Activated naive CD4-positive, alpha-beta T cell treated with anti-CD3 and anti-CD28 coated beads, Interleukin-2, amount 50 U/mL, for 72 hours (primary cell): ENCODE data around the gene FNDC8. TPM values are rescaled to one million over a fixed set of nuclear protein-coding genes. Genes with fewer than 3 reads are reported as not detected.
"Not testable (repeated sequence)": the region's sequence is repeated elsewhere in the genome, so short reads cannot be mapped to it uniquely, and the experiment has no call there.

Experiments used
- ATAC-seq, 2 donors: fragments of 150-1000 bp; cut with Tn5 transposase; 2 replicates each; pipeline ENCODE4 v1.10.0; 2021; ENCODE audit warnings: mild to moderate bottlenecking in 2 of 2, moderate library complexity in 2 of 2
- DNase-seq, 2 donors: peaks; one replicate each; pipeline ENCODE4 v3.0.0; 2021 to 2022; ENCODE audit warnings: low spot score in 2 of 2
- H3K27ac Mint-ChIP-seq, 2 donors: one replicate each; pipeline ENCODE4 v1.8.0; 2022; ENCODE audit warnings: mild to moderate bottlenecking in 2 of 2, mixed read lengths in 2 of 2
- H3K36me3 Mint-ChIP-seq, 2 donors: one replicate each; pipeline ENCODE4 v1.8.0; 2022; ENCODE audit warnings: mixed read lengths in 2 of 2
- H3K9me3 Mint-ChIP-seq, 2 donors: one replicate each; pipeline ENCODE4 v1.8.0; 2022; ENCODE audit warnings: mixed read lengths in 2 of 2
- total RNA-seq, 2 donors: library from RNA; stranded (reverse); gene quantifications; one replicate each; pipeline ENCODE4 v1.2.3, GENCODE V29; 2022

Gene FNDC8
- total RNA-seq, 2 donors from 2014 or later: not detected

DNA sequence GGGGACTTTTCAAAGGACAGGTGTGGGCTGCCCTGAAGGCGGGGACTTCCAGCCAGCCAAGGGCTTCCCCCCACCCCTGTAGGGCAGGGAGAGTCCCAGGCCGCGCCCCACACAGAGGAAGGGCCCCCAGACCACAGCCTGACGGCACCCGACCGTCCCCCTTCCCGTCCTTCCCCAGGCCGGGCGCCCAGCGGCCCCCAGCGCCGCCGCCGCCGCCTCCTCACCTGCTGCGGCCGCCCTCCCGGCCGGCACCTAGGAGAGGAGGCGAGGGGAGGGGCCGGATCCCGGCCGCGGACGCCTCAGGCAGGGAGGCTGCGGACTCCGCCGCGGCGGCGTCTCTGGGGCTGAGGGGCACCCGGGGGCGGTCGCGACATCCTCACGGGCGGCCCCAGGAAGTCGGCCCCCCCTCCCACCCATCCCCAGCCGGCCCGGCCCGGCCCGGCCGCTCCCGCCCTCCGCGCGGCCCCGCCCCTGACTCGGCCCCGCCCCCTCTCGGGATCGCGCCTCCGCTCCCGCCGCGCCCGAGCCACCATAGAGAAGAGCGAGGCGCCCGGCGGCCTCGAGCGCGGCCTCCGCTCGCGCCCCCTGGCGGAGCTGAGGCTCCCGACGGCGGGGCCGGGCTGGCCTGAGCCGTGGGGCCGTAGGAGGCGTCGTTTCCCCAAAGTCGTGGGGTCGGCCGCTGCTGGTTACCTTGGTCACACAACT is 32.4 kb upstream of the FNDC8 start:
- Mint-ChIP-seq H3K27ac (peak overlapping the region; percentile 88 to 92), H3K36me3 (peaks cover 0 to 5% of the 10 kb centered on the region in 2 donors), H3K9me3 (no peaks in the 10 kb centered on the region)
- ATAC-seq (peak; percentile 74 to 80), DNase-seq (peak; percentile 90 to 93)

DNA sequence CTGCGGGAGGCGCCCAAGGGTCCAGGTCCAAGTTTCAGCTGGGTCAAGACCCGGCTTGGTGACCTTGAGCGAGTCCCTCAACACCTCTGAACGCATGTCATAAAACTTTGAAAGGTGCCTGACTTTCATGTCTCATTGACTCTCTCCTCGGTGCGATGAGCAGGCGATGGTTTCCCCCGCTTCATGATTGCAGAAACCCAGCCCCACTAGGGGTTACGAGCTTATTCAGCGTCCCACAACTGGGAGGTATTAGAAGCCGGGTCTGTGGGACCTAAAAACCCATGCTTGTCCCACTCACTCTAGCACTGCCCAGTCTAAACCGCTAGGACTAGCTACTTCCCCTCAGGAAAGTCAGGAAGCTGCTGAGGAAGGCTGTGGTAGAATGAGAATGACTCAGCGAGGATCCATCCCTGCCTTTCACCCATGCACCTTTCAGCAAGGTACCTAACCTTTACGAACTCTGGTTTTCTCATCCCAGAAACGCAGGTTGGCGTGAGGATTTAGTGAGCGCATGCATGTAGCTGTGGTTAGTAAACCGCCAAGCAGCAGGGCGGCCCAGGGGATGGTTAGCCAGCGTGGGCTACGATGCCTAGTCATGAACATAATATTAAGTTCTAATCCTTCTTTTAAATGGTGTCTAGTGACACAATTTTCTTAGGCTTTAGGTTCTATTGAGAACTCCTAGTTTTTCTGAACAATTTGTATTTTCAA is 31.7 kb upstream of the FNDC8 start:
- ATAC-seq (peak; percentile 37 to 48), DNase-seq (no peak)
- Mint-ChIP-seq H3K9me3 (no peaks in the 10 kb centered on the region), H3K36me3 (peaks cover 0 to 5% of the 10 kb centered on the region in 2 donors), H3K27ac (peak overlapping the region; percentile 88 to 92)

DNA sequence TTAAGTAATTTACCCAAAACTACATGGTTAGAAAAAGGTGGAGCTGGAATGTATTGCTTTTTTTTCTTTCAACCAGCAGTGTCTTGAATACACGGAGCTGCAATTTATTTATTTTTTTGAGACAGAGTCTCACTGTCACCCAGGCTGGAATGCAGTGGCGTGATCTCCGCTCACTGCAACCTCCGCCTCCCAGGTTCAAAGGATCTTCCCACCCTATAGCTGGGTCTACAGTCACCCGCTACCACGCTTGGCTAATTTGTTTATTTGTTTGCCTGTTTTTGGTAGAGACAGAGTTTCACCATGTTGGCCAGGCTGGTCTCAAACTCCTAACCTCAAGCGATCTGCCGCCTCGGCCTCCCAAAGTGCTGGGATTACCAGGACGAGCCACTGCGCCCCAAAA is 30.7 kb upstream of the FNDC8 start:
- not testable (repeated sequence) for H3K9me3 Mint-ChIP-seq, ATAC-seq, H3K36me3 Mint-ChIP-seq, H3K27ac Mint-ChIP-seq, DNase-seq

DNA sequence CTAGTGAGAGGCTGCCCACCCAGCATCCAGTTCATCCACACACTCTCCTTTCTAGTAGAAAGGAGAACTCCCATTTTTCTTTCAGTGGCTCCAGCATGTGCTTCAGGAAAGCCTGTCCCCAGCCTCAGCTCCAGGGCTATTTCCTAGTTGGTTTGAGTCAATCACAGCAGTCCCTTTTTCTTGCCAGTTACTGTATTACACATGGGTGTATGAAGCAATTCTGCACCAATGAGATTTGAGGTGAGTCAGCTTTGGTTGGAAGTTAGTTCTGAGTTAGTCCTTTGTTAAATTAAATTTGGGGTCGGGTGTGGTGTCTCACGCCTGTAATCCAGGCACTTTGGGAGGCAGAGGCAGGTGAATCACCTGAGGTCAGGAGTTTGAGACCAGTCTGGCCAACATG is 26.5 kb upstream of the FNDC8 start:
- DNase-seq (no peak), ATAC-seq (peak; percentile 65 to 88)
- no peak overlapping the region for H3K27ac Mint-ChIP-seq
- no peaks in the 10 kb centered on the region for H3K9me3 Mint-ChIP-seq
- H3K36me3 Mint-ChIP-seq: no peaks in the 10 kb centered on the region

DNA sequence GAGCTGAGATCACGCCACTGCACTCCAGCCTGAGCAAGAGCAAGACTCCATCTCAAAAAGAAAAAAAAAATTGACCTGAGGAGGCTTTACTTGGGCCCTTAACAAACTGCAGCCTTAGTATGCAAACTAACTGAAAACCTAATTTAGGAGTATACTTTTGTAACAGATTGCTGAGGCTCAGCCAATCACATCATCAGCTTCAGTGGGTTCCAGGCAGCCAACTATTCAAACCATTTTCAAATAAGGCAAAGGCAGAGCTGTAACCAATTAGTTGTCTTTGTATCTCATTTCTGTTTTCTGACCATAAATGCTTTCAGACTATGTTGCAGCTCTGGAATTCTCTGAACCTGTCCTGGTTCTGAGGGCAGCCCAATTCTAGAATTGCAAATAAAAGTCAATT is 25.7 kb upstream of the FNDC8 start:
- ATAC-seq (no peak), DNase-seq (no peak)
- Mint-ChIP-seq H3K9me3 (no peaks in the 10 kb centered on the region), H3K27ac (no peak overlapping the region), H3K36me3 (no peaks in the 10 kb centered on the region)

DNA sequence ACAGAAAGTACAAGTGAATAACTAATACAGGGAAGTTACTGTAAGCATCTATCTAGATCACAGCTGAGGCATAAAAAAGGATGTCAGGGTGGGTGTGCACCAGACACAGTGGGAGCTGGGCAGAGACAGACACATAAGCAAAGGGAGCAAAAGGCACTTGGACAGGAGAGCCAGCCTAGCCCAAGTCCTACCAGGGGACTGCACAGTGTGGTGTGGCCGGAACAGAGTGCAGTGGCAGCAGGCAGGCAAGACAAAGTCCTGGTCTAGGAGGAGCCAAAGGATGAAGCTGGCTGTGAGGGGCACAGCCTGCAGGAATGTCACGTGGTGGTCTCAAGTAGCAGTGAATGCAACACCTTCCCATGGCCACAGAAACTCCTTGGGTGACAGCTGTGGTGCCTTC is 23.6 kb upstream of the FNDC8 start:
- H3K9me3 Mint-ChIP-seq: no peaks in the 10 kb centered on the region
- DNase-seq (no peak), ATAC-seq (no peak)
- peak overlapping the region in 1 of 2 donors; percentile 9 for H3K27ac Mint-ChIP-seq
- H3K36me3 Mint-ChIP-seq: peaks cover 0 to 5% of the 10 kb centered on the region in 2 donors

DNA sequence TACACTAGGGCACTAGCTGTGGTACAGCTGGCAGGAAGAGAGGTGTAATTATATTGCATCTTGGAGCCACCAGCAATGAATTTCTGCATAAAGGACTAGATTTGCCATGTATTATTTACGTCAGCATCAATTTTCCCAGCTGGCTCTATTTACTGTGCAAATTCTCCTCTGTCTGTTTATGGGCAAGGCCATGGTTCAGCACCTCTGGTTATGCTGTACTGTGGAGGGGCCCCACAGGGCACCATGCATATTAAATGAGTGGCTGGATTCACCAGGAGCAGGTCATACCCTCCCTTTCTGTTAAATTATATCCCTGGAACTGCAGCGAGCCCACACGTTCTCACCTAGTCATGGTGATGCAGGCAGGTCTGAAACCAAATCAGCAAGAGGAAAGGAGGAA is 21.5 kb upstream of the FNDC8 start:
- DNase-seq (no peak), ATAC-seq (no peak)
- Mint-ChIP-seq H3K27ac (peak overlapping the region in 1 of 2 donors; percentile 63), H3K36me3 (peaks cover 0 to 6% of the 10 kb centered on the region in 2 donors), H3K9me3 (no peaks in the 10 kb centered on the region)

DNA sequence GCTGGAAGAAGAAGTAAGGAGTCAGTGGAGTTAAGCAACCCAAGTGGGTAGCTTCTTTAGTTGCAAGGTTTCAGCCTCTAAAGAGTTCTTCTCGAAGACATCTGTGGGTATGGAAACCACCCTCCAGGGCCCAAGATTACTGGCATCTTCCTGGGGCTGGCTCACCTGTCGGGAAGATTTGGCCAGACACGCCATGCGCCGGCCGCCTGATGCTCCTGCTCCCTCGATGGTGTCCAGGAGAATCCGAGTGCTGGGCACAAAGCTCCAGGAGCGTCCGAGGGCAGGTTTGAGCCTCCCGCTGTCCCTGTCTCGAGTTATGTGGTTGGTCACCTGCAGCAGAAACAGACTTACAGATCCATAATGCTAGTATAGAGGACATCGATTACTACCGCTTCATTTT is 20.4 kb upstream of the FNDC8 start:
- Mint-ChIP-seq H3K9me3 (no peaks in the 10 kb centered on the region), H3K27ac (no peak overlapping the region), H3K36me3 (peaks cover 0 to 12% of the 10 kb centered on the region in 2 donors)
- DNase-seq: no peak
- no peak for ATAC-seq

DNA sequence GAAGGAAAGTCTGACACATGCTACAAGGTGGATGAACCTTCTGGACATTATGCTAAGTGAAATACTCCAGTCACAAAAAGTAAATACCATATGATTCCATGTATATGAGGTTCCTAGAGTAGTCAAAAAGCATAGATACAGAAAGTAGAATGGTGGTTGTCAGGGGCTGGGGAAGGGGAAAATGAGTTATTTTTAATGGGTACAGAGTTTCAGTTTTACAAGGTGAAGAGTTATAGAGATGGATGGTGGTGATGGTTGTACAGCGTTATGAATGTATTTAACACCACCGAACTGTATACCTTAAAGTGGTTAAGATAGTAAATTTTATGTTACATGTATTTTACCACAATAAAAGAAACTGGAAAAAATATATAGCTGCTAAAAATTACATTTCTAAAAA is 19.7 kb upstream of the FNDC8 start:
- Mint-ChIP-seq H3K36me3 (peaks cover 0 to 18% of the 10 kb centered on the region in 2 donors), H3K27ac (peak overlapping the region in 1 of 2 donors; percentile 31), H3K9me3 (no peaks in the 10 kb centered on the region)
- ATAC-seq (peak in 1 of 2 donors; percentile 28), DNase-seq (no peak)

DNA sequence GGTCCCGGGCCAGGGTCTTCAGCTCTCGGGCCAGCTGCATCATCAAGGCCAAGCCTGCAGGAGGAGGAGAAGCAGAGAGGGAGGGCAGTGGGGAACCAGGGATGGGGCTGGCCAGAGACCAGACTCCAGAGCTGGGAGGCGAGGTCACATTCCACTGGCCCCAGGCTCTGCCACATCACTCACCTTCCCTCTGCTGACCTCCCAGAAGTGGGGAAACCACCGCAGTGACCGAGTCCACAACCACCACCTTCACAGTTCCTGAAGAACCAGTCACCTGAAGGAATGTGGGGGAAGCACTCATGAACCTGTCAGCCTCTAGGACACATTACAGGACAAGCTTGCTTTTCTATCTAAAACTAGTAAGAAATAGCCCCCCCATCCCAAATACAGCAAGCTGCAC is 18.1 kb upstream of the FNDC8 start:
- Mint-ChIP-seq H3K36me3 (peaks cover 0 to 23% of the 10 kb centered on the region in 2 donors), H3K27ac (no peak overlapping the region), H3K9me3 (no peaks in the 10 kb centered on the region)
- ATAC-seq (no peak), DNase-seq (no peak)

DNA sequence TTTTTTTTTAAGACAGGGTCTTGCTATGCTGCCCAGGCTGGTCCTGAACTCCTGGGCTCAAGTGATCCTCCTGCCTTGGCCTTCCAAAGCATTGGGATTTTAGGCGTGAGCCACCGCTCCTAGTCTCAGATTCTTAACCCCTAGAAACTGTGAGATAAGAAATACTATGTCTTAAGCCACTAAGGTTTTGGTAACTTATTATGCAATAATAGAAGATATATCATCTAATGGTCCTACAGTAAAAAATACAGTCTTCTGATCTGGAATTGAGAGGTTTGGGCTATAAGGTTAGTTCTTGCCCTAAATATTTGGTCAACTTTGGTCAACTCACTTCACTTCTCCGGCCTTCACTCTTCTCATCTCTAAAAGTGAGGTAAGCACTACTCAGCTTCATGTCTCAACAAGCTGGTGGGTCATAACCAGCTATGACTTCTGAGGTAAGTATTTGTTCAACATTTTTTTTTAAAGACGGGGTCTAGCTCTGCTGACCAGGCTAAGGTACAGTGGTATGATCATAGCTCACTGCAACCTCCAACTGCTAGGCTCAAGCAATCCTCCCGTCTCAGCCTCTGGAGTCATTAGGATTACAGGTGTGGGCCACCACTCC is 16.5 kb upstream of the FNDC8 start:
- ATAC-seq (no peak), DNase-seq (no peak)
- Mint-ChIP-seq H3K9me3 (no peaks in the 10 kb centered on the region), H3K27ac (peak overlapping the region in 1 of 2 donors; percentile 75), H3K36me3 (peaks cover 0 to 23% of the 10 kb centered on the region in 2 donors)

DNA sequence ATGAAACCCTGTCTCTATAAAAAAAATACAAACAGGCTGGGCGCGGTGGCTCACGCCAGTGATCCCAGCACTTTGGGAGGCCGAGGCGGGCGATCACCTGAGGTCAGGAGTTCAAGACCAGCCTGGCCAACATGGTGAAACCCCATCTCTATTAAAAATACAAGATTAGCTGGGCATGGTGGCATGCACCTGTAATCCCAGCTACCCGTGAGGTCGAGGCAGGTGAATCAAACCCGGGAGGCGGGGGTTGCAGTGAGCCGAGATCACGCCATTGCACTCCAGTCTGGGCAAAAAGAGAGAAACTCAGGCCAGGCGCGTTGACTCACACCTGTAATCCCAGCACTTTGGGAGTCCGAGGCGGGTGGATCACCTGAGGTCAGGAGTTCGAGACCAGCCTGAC is 10.6 kb upstream of the FNDC8 start:
- H3K36me3 Mint-ChIP-seq: peaks cover 7 to 13% of the 10 kb centered on the region in 2 donors
- DNase-seq, ATAC-seq, H3K9me3 Mint-ChIP-seq, H3K27ac Mint-ChIP-seq: not testable (repeated sequence)

DNA sequence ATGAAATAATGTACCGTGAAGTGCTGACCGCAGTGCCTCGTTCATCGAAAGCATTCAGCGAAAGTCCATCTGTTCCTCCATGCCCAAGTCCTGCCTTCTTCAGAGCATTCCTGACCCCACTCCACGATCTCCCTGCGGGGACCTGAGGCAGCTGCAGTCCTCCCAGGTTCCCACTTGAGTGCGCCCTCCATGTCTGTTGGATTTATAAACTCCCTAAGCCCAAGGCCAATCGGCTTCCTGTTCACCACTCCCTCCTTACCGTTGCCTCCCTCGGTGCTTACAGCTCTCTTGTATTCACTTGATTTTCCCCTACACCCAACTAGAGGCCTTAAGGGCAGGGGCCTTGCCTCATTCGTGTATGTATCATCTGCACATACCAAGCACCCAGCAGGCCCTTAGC is 4.6 kb upstream of the FNDC8 start:
- H3K27ac Mint-ChIP-seq: no peak overlapping the region

DNA sequence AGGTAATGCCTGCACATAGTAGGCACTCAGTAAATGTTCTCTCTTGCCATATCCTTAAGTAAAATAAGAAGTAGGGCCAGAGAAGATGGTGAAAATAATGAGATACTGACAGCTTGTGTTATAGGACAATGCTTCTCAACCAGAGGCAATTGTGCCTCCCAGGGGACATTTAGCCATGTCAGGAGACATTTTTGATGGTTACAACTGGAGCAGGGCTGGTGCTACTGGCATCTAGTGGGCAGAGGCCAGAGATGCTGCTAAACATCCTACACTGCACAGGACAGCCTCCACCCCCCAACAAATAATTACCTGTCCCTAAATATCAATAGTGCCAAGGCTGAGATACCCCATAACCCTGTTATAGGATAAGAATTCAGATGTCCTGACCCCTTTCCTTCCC is 3.4 kb upstream of the FNDC8 start:
- DNase-seq (no peak), ATAC-seq (no peak)
- H3K36me3 Mint-ChIP-seq: peaks cover 18 to 25% of the 10 kb centered on the region in 2 donors
- no peaks in the 10 kb centered on the region for H3K9me3 Mint-ChIP-seq
- H3K27ac Mint-ChIP-seq: peak overlapping the region in 1 of 2 donors; percentile 95

More for the DNA sequence above, 4.6 kb upstream of the FNDC8 start:
- H3K9me3 Mint-ChIP-seq: no peaks in the 10 kb centered on the region
- H3K36me3 Mint-ChIP-seq: peaks cover 18 to 25% of the 10 kb centered on the region in 2 donors
- DNase-seq: no peak
- ATAC-seq: no peak

DNA sequence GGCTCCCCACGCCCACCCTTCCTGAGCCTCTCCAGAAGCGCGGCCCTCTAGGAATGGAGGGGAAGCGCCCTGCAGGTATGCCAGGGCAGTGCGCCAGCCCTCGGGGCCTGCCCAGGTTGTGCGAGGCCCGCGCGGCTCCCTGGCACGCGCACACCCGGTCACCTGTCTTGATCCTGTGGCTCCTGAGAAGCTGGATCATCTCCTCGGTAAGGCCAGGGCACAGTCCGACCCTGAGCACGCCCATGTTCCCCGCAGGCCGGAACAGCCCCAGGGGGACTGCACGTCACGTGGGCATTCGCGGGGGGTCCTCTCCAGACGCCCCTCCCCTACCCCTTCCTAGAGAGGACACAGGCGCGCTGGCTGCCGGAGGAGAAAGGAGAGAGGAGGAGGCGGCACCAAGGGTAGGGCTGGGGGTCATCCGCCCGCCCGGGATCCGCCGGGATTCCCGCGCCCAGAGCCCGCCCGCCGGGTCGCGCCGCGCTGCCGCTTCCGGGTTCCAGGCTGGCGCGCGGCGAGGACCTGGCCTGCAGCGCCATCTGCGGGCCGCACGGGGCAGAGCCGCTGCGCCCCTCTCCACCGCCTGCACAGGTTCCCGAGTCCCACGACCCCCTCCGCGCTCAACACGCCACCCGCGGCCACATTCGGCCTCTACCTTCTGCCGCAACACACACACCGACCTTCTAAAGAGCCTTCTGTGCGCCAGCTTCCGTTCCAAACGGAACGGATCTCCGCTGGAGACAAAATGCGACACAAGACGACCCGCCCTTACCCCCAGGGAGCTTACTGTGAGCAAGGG is 1.8 kb upstream of the FNDC8 start, which contains the start of gene RAD51D:
Gene RAD51D, minus strand, starts transcription at position 491 of the 796 bp plus-strand sequence. Its CDS starts 247 bp downstream, at position 244.
- Mint-ChIP-seq H3K27ac (peak within 1 kb of the TSS; percentile 95 to 96), H3K36me3 (peaks cover 18 to 25% of the 10 kb centered on the region in 2 donors), H3K9me3 (no peaks in the 10 kb centered on the region)
- DNase-seq (peak; percentile 84 to 86), ATAC-seq (peak; percentile 92 to 93)

DNA sequence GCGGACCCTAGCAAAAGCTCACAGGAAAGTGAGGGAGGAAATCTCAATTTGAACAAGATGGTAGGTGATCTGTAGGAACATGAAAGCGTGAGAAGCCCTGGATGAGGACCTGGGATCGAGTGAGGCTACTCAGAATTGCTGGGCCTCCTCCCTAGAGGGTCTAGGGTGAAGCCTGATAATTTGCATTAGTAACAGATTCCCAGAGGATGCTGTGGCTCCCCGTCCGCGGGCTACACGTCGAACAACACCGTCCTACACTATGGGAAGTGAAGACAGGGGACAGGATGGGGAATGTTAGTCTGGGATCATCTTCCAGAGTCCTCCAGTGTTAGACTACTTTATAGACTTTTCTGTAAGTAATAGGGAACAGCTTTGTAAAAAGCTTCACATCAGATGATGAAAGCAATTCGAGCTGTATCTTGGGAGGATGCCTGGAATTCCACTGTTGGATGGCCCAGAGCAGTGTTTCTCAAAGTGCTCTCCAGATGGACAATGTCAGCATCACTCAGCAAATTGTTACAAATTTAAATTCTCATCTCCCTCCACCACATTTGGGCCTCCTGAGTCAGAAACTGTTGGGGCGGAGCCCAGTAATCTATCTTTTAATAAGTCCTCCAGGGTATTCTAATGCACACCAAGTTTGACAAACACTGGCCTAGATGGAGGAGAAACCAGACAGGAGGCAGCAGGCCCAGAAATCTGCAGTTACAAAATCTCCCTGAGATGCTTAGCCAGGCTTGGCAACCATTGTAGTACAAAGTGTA is 6.5 kb downstream of the FNDC8 start:
- no peak for DNase-seq
- Mint-ChIP-seq H3K36me3 (no peaks in the 10 kb centered on the region), H3K27ac (peak overlapping the region in 1 of 2 donors; percentile 13), H3K9me3 (no peaks in the 10 kb centered on the region)
- no peak for ATAC-seq
